GM19467 (cell line): ENCODE data around the gene VAMP7.
A peak's percentile ranks its signal among the peaks of the same experiment; 100 is the strongest.
"Not testable (repeated sequence)": the region's sequence is repeated elsewhere in the genome, so short reads cannot be mapped to it uniquely, and the experiment has no call there.

Experiments
- ATAC-seq: cut with Tn5 transposase; IDR thresholded peaks from one replicate; pipeline ENCODE4 v1.9.1; 2021; ENCODE audit warnings: mild to moderate bottlenecking, moderate library complexity; ENCODE audit not compliant: unreplicated experiment

The VAMP7 gene

GRCh38 chrX:155881158-155881993 is at the start of gene VAMP7:
TSS of gene VAMP7 (plus strand) at chrX:155881345. CDS start at chrX:155889467, 8,122 bp downstream.
- ATAC-seq = peak; percentile 98

GRCh38 chrX:155841232-155841631 is 39.9 kb upstream of the VAMP7 start:
- ATAC-seq = no peak

GRCh38 chrX:155851786-155852185 is 29.4 kb upstream of the VAMP7 start:
- not testable (repeated sequence) for ATAC-seq

- no peak for ATAC-seq
Measured at GRCh38 chrX:155857561-155857960, 23.6 kb upstream of the VAMP7 start.

GRCh38 chrX:155864655-155865054 is 16.5 kb upstream of the VAMP7 start:
- no peak for ATAC-seq

GRCh38 chrX:155865193-155865592 is 16.0 kb upstream of the VAMP7 start:
- no peak for ATAC-seq

- no peak for ATAC-seq
Measured at GRCh38 chrX:155867821-155868220, 13.3 kb upstream of the VAMP7 start.

GRCh38 chrX:155870958-155871357 is 10.2 kb upstream of the VAMP7 start:
- ATAC-seq = no peak

GRCh38 chrX:155871934-155872333 is 9.2 kb upstream of the VAMP7 start:
- ATAC-seq = no peak

GRCh38 chrX:155873188-155873587 is 8.0 kb upstream of the VAMP7 start:
- no peak for ATAC-seq

- no peak for ATAC-seq
Measured at GRCh38 chrX:155874571-155875244, 6.4 kb upstream of the VAMP7 start.

- ATAC-seq = no peak
Measured at GRCh38 chrX:155876704-155877103, 4.4 kb upstream of the VAMP7 start.

- ATAC-seq = no peak
Measured at GRCh38 chrX:155877288-155877687, 3.9 kb upstream of the VAMP7 start.

- no peak for ATAC-seq
Measured at GRCh38 chrX:155880586-155881157, 473 bp upstream of the VAMP7 start.

GRCh38 chrX:155886409-155886808 is 5.3 kb downstream of the VAMP7 start:
- no peak for ATAC-seq

GRCh38 chrX:155888139-155888538 is 7.0 kb downstream of the VAMP7 start:
- ATAC-seq = no peak

- no peak for ATAC-seq
Measured at GRCh38 chrX:155889328-155889727, 8.2 kb downstream of the VAMP7 start.

GRCh38 chrX:155891446-155892210 is 10.5 kb downstream of the VAMP7 start:
- ATAC-seq = no peak

- no peak for ATAC-seq
Measured at GRCh38 chrX:155893521-155893920, 12.4 kb downstream of the VAMP7 start.

- ATAC-seq = no peak
Measured at GRCh38 chrX:155896512-155896911, 15.4 kb downstream of the VAMP7 start.

- ATAC-seq = no peak
Measured at GRCh38 chrX:155899366-155899765, 18.2 kb downstream of the VAMP7 start.
